ENCODE measurements around the gene CLCN7.

CLCN7 gene

DNA sequence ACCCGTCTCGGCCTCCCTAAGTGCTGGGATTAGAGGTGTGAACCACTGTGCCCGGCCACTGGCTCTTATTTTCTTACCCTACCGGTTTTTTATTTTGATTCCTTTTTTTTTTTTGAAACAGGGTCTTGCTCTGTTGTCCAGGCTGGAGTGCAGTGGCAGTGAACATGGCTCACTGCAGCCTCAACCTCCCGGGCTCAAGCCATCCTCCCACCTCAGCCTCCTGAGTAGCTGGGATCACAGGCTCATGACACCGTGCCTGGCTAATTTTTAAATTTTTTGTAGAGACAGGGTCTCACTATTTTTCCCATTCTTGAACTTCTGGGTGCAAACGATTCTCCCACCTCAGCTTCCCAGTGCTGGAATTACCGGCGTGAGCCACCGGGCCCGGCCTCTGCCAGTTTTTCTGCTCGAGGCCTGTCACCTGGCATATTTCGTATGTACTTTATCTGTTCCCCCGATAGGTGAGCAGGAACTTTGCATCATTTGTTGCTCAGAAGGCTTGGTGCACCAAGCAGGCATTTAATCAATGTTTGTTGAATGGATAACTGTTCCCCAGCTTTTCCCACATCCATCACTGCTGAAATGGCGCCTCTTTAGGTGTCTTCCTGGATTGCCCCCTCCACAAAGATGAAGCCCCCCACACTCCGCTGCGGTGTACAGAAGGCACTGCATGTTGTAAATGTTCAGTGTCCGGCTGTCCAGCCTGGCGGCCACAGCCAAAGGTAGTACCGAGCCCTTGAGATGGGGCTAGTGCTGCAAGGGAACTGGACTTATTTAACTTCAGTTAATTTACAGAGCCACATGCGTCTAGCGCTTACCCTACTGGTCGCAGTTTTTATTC is 17.5 kb upstream of the CLCN7 start:
- TF ChIP-seq CEBPB (IDR thresholded peaks at IDR 0.05) (no peak), FOXM1 (IDR thresholded peaks at IDR 0.05; ENCODE audit: borderline replicate concordance, low read depth) (no peak), ZBTB7A (IDR thresholded peaks at IDR 0.05; ENCODE audit: low read depth) (no peak), RAD21 (IDR thresholded peaks at IDR 0.05; ENCODE audit: low read depth) (no peak), CREB1 (IDR thresholded peaks at IDR 0.05; ENCODE audit: low read depth) (no peak), NFIC (IDR thresholded peaks at IDR 0.05) (no peak), TEAD4 (IDR thresholded peaks at IDR 0.05) (no peak), MAX (IDR thresholded peaks at IDR 0.05) (no peak), TAF1 (IDR thresholded peaks at IDR 0.05; ENCODE audit: low read depth) (no peak), EGR1 (IDR thresholded peaks at IDR 0.05) (no peak), REST (IDR thresholded peaks at IDR 0.05; ENCODE audit: low read depth) (no peak), USF1 (IDR thresholded peaks at IDR 0.05) (no peak), YY1 (IDR thresholded peaks at IDR 0.05; ENCODE audit: low read depth) (no peak), EP300 (IDR thresholded peaks at IDR 0.05; ENCODE audit: borderline replicate concordance) (no peak), TCF12 (IDR thresholded peaks at IDR 0.05; ENCODE audit: low read depth) (no peak)

- no peak for TF ChIP-seq TCF12 (IDR thresholded peaks at IDR 0.05; ENCODE audit: low read depth)
- TF ChIP-seq TEAD4 (IDR thresholded peaks at IDR 0.05), result no peak
- no peak for TF ChIP-seq ZBTB7A (IDR thresholded peaks at IDR 0.05; ENCODE audit: low read depth)
- TF ChIP-seq NFIC (IDR thresholded peaks at IDR 0.05), result no peak
- no peak for TF ChIP-seq TAF1 (IDR thresholded peaks at IDR 0.05; ENCODE audit: low read depth)
- no peak for TF ChIP-seq CEBPB (IDR thresholded peaks at IDR 0.05)
- no peak for TF ChIP-seq MAX (IDR thresholded peaks at IDR 0.05)
- no peak for TF ChIP-seq FOXM1 (IDR thresholded peaks at IDR 0.05; ENCODE audit: borderline replicate concordance, low read depth)
- no peak for TF ChIP-seq EP300 (IDR thresholded peaks at IDR 0.05; ENCODE audit: borderline replicate concordance)
- TF ChIP-seq RAD21 (IDR thresholded peaks at IDR 0.05; ENCODE audit: low read depth), result no peak
- no peak for TF ChIP-seq USF1 (IDR thresholded peaks at IDR 0.05)
- no peak for TF ChIP-seq YY1 (IDR thresholded peaks at IDR 0.05; ENCODE audit: low read depth)
- TF ChIP-seq REST (IDR thresholded peaks at IDR 0.05; ENCODE audit: low read depth), result no peak
- no peak for TF ChIP-seq CREB1 (IDR thresholded peaks at IDR 0.05; ENCODE audit: low read depth)
- TF ChIP-seq EGR1 (IDR thresholded peaks at IDR 0.05), result no peak
Observed at GRCh38 chr16:1491327-1491726, 16.5 kb upstream of the CLCN7 start.

- TF ChIP-seq MAX (IDR thresholded peaks at IDR 0.05) (no peak), YY1 (IDR thresholded peaks at IDR 0.05; ENCODE audit: low read depth) (no peak), REST (IDR thresholded peaks at IDR 0.05; ENCODE audit: low read depth) (no peak), EGR1 (IDR thresholded peaks at IDR 0.05) (no peak), EP300 (IDR thresholded peaks at IDR 0.05; ENCODE audit: borderline replicate concordance) (no peak), USF1 (IDR thresholded peaks at IDR 0.05) (no peak), TAF1 (IDR thresholded peaks at IDR 0.05; ENCODE audit: low read depth) (no peak), RAD21 (IDR thresholded peaks at IDR 0.05; ENCODE audit: low read depth) (no peak), FOXM1 (IDR thresholded peaks at IDR 0.05; ENCODE audit: borderline replicate concordance, low read depth) (no peak), CREB1 (IDR thresholded peaks at IDR 0.05; ENCODE audit: low read depth) (no peak), TCF12 (IDR thresholded peaks at IDR 0.05; ENCODE audit: low read depth) (no peak)
Observed at GRCh38 chr16:1489077-1489476, 14.2 kb upstream of the CLCN7 start.

Data from Ishikawa (cell line).